Activated gamma-delta T cell (primary cell): ENCODE data around the gene SEL1L3.
"Not testable (repeated sequence)": the region's sequence is repeated elsewhere in the genome, so short reads cannot be mapped to it uniquely, and the experiment has no call there.

Source experiments
- DNase-seq: peaks from one replicate; lab custom pipeline; 2025; lab: John Stamatoyannopoulos, UW

Gene SEL1L3

DNA sequence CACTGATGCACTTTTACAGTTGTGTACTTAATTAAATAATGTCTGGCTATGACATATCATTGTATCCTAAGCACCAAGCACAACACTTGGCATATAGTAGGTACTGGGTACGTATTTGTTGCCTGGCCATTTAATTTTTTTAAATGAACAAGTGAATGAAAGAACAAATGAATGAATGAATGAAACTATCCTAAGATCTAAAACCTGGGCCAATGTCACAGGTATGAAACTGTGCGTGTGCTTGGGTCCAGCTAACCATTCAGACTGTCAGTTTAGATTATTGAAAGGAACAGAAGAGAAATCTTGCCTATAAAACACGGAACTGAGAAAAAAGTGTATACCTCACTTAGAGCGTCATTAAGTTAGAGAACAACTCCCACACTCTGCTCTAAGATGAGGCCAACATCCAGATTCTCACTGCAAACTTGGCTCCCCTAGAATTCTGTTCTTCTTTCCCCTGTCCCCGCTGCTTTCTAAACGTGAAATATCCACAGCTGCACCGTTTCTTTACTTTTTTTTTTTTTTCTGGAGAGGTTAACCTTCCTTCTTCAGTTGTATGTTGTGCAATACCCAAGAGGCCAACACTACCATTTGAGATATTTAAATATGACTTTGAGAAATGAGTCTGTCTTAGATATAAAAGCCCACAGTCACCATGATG lies 17.3 kb upstream of the SEL1L3 start:
- DNase-seq, result no peak

DNA sequence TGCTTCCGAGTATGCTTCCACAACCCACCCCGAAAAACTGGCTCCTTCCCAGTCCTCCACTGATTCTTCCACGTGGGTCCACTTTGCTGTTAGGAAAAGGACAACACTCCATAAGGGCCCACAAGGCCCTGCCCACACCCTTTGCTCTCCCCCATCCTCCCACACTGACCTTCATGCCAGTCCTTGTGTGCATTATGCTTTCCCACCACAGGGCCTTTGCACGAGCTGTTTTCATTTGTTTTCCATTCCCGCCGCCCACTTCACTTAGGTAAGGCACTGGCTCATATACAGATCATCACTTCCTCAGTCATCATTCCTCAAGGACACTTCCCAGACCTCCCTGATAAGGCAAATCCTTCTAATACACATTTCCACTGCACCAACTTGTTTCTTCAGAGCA lies 16.8 kb upstream of the SEL1L3 start:
- no peak for DNase-seq

DNA sequence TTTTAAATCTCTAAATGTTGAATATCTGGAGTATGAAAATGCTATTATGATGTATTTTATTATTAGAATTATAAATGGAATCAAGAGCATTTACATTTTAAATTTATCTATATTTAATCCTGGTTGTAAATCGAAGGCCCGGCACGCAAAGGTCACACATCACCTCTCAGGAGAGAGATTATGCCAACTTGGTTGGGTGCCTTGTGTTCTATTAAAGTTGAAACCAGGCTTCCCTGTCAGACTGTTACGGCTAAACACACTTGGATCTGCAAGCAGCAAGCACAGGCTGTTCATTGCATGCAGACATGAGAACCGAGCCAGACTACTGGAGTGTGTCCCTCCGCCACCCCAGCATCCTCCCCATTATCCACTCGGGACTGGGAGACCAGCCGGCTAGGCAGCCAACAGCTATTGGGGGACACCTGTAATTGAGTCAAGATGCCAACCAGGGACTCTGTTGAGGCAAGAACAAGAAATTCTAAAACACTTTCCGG lies 16.4 kb upstream of the SEL1L3 start:
- DNase-seq, result no peak

DNA sequence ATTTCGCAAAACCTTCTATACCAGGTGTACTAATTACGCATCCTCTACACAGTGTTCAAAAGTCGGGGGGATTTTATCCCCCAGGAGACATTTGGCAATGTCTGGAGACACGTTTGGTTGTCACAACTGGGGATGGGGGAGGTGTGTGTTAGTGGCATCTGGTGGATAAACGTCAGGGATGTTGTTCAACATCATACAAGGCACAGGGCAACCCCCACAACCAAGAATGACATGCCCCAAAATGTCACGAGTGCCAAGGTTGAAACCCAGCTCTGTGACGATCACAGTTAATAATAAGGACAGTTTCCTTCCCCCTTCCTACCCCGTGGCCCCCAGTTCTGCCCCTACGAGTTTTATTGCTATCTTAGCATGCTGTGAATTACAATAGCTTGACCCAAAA lies 15.9 kb upstream of the SEL1L3 start:
- no peak for DNase-seq

DNA sequence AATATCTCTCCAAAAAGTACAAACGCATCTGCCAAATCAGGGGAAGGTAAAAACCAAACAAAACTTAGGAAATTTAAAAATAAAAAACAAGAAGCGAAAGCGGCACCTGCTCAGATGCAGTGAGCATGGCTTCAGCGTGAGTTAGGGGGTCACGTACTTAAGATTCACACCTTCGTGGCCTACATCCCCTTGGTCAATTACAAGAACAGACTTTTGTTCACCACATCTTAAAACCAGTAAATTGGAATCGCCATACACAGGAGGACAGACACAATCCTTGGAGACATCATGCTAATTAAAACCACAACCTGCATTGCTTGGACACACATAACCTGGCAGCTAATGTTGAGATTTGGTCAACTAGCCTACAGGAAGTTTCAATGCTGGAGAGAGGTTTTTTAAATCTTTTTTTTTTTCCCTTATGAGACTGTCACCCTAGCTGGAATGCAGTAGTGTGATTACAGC lies 12.5 kb upstream of the SEL1L3 start:
- no peak for DNase-seq

DNA sequence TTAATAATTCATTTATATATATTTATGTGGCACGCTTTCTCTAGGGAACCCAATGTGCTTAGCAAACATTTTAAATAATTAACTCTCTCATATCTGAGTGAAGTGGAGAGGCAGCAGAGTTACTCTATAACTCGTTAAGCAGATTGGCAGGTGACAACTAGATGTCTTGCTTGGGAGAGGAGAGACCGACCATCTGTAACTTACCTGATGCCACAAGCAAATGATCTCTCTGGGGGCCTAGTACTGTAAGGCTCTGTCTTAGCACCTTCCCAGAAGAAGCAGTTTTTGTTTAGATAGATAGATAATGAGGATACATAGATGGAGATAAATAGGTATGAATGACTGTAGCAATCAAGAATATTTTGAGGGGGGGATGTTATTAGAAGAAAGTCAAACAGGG lies 11.9 kb upstream of the SEL1L3 start:
- DNase-seq, result no peak

DNA sequence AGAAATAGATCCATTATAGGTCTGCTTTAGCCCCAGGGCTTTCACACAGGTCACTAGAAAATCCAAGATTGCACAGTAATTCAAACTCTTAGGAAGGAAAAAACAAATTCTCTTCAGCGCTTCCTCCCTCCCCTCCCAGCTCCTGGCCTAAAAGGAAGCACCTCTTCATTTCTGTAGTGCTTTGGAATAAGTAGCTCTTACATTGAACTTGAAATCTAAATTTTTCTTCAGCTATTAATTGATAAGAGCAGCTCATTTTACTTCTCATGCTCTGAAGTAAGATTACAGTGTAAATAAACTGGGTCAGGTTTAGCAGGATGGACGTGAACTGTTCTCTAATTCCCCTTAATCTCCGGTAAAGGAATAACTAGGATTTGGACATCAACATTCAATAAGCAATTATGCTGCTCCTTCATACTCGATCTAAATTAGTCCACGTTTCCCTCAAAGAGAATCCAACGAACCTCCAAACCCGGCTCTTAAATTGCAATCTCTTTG lies 10.9 kb upstream of the SEL1L3 start:
- no peak for DNase-seq

DNA sequence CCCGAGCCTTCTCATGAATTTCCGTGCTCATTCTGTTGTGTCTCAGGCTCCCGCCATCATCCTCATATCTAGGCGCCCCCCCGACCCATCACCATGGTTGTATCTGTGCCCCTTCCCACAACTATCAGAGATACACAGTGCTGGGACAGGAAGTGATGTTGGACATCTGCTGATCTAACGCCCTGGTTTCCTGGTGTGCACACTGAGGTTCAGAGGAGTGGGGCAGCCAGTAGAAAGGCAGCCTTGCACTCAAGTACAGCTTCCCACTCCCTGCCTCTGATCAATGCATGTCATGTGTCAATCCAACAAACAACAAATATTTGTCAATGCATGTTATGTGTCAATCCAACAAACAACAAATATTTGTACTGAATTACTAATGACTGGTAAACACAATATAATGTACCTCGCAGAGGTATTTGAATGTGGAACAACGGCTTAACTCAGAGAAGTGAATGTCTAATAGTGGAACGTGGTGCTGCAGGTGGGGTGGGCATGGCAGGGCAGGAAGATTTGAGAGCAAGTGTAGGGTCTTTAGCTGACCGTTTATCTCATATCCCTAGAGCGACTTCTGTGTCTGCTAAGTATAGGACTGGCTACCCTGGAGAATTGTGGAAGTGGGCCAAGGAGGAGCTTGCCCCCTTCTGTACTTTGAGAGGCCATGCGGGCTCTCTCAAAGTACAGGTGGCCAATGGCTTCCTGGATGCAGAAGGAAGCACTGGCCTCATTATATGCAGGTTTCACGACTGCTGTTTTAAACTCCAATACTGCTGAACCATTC lies 10.3 kb upstream of the SEL1L3 start:
- DNase-seq, result no peak

DNA sequence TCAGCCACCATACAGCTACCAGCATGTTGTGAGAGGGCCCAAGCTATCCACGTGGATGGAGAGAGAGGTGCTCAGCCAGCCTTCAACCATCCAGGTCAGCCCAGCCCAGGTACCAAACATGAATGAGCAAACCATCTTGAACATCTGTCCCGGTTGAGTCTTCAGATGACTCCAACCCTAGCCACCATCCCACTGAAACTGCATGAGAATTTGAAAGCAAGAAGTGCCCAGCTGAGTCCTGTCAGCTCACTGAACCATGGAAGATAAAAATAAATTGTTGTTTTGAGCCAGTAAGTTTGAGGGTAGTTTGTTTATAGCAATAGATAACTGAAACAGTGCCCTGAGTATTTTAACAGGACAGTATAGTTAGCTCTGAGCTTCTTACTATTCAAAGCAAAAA lies 7.3 kb upstream of the SEL1L3 start:
- DNase-seq, result no peak

DNA sequence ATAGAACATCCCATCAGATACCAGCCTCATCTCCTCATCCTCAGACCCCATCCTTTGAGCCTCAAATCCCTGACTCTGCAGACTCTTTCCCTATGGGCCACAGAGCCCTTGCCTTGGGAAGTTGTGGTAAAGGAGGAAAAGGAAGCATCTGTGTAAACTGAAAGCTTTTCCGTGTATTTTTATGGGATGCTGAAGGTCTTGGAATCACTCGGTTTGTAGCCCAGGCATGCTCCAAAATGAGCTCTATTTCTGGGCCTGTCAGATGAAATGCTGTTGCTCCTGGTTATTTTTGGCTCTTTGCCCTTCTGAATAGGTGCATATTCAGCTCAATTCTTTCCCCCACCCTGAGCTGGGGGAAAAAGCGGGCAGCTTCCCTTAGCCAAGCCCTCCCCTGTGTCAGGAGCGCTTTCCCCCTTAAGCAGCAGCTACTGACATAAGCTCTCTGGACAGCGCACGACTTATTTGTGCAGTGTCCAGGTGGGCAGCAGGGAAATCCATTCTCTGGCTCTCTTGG lies 5.0 kb upstream of the SEL1L3 start:
- DNase-seq, result no peak

DNA sequence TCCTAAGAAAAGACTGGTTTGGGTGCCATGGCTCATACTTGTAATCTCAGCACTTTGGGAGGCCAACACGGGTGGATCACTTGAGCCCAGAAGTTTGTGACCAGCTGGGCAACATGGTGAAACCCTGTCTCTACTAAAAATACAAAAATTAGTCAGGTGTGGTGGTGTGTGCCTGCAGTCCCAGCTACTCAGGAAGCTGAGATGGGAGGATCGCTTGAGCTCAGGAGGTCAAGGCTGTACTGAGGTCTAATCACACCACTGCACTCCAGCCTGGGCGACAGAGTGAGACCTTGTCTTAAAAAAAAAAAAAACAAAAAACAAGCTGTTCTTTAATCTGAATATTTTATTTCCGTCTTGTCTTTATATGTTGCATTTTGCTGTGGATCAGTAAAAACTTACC lies 3.6 kb upstream of the SEL1L3 start:
- DNase-seq, result not testable (repeated sequence)

DNA sequence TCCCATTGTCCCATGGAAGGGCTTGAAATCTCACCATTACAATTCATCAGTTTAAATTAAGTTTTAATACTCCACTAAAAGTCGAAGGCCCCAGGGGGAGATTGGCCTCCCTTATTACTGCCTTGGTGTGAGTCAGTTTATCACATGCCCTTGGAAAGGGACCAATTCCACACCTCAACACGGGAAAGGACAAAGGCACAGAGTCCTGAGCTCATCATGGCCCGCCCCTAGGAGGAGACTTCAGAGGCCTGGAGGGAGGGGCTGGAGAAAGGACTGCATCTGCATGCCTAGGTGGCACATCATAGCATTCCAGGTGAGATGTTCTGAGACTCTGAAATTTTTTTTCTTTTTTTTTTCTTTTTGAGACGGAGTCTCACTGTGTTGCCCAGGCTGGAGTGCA lies 2.8 kb upstream of the SEL1L3 start:
- no peak for DNase-seq

DNA sequence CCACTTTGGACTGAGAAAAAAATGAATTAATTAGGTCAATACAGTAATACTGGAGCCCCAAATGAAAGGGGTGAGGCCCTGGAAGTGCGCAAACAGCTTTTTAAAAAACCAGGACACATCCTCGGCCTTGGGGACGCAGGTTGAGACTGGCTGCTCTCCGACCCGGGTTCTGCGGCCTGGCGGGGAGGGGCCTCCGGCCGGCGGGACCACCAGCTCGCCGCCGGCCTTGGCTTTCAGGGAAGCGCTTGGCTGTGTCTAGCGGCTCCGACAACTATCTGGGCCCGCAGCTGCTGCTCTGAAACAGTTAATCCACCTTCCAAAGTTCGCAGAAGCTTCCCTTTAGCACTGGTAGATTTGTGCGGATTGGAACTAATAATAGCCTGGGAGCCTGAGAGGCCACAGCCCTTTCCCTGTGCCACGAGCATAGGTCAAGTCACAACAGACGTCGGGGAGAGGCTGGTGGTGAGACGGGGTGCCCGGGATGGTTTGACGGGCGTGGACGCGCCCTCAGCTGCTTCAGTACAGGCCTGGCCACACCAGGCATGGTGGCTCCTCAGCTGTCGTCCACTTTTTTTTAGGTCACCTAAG lies 1.1 kb upstream of the SEL1L3 start:
- DNase-seq, result no peak

DNA sequence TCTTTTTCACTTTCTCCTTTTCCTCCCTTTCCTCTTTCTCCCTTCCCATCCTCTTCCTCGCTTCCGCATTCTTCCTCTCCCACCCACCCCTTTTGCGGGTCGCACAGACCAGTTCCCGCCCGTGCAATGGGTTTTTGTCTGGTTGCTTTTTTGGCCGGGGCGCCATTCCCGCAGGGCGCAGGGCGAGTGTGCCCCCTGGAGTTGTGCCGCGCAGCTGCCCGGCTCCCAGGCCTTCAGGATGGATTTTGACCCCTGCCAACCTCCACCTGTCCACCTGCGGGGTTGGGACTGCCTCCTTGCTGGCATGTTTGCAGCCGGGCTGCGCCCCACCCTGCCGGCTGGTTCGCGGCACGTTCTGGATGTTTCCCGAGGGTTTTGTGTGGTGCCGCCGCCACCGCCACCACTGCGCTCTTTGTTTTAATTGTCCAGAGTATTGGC lies 578 bp upstream of the SEL1L3 start:
- DNase-seq, result no peak

DNA sequence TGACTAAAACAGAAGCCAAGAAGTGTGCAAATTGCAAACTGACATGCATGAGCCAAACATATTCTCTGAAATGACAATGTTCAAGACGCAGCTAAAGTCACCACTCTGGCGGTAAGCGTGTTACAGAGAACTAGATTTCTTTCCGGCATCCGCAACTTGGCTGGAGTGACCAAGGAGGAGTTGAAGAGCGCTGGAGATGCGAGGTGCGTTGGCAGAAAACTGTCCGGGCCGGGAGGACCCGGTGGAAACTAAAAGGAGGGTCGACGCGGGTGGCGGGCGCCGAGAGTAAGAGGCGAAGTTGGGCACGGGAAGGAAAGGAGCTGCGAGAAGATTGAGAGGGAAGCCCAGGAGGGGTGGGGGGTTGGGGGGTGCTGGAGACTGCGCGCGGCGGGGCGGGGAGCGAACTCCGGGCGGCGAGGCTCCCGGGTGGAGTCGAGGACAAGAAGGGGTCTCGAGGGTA lies 807 bp downstream of the SEL1L3 start:
- no peak for DNase-seq

DNA sequence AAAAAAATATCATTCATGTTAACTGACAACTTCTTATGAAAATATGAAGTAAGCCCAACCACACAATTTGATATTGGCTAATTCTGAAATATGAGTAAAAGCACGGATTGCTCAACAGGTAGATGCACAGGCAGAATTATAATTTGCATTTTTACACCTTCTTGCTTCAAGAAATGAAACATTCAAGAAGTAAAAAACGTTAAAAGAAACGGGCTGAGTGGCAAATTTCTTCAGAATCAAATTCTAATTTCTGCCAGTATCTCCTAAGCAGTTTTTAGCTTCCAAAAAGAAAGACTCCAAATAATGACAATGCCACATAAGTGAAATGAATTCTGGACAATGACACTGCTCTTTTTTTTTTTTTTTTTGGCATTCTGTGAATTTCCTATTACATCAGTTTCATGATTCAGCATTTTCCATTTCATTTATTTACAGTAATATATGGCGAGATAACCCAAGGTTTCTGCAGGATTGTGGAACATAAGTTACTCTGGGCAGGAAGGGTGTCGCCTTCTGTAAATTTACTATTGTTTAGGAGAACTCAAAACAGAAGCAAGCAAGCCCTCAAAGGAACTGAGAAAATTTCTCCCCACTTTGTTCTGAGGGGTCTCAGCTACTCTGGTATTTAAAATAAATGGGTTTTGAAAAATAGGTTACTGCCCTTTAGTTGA lies 1.4 kb downstream of the SEL1L3 start:
- no peak for DNase-seq

DNA sequence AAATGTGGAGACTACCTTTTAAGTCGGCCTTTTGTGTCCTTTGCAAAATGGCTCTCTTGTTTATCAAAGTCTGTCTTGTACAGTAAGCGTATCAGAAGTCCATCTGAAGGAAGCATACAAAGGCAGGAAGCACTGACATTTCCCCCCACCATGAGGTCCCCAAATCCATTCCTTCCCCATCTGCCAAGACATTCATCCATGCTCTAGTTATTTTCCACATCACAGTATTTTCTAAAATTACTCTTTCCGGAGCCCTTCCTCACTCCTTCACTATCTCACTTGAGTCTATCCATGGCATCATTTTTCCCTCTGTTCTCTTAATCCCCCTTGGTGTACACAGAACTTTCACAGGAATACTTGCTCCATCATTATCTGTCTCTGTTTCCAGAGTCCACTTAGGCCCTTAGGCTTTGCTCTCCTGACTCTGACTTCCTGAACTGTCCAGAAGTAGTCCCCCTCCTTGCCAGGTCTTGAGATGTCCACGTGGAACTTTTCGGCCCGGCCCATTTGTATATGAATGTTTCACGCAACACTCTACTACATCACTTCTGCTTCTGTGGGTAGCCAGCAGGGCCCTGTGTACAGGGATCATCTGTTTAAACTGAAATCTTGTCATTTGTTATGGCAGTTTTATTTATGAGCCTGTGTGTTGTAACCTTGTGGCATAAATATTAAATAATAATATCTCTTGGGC lies 2.1 kb downstream of the SEL1L3 start:
- no peak for DNase-seq

DNA sequence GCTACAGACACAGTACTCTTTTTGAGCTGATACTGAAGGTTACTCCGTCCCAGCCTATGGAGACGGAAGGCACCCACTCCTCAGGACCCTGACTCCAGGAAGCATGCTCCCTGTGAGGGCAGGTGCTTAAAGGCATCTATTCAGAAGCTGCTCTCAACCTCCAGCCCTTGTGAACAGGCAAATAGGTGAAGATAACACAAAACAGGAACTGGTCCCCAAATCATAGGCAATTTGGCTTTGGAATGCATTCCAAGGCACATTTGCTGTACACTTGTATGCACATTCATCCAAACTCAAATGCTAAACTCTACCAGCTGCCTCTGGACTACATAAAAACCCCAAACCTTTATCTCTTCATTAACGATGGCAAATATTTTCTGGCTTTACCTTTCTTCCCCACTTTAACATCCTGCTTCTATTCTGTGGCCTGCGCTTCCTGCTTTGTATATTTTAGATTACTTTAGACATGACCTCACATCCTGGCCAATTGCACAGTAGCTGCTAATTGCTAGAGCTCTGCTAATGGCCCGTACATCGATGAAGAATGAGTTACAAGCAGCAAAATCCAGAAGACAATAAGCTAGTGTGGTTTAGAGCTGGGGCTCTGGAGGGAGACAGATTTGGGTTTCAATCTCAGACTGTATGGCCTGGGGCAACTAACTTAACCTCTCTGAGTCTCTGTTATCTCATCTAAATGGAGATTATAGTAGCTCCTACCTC lies 3.2 kb downstream of the SEL1L3 start:
- DNase-seq, result no peak

DNA sequence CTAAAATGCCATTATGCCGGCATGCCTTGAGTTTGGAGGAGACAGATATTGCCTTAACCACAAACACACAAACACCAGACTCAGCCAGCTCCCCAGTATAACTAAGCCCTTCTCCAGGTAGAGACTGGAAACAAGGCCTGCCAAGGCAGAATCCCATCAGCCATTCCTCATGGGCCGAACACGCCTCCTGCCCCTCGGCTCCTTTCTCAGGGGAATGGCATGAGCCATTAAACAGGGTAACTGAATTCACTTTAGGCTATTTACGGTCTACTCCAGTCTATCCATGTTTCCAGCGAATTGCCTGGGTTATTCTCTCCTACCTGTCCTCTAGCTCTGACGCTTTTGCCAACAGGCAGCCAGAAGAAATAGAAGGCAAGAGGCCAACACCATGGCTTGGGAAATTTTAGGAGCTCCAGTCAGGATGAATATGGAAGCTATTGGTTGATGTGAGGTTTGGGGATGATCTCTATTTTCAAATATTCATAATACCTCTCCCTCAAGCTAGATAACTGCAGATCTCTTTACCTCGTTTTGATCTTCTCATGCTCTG lies 4.9 kb downstream of the SEL1L3 start:
- no peak for DNase-seq

DNA sequence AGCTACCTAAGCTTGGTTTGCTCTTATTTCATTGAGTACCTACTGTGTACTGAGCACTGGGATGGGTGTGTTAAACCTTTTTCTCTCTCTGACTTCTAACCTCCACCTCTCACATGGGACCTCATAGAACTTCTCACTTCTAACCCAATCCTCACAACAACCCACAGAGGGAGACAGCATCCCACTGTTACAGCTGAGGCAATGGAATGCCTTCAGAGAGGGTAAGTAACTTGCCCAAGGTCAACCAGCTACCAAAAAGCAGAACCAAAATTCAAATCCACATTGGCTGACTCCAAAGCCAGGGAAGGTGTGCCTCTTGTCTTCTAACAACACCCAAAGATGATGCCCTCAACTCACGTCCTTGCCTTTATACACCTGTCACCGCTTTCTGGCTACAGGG lies 5.4 kb downstream of the SEL1L3 start:
- DNase-seq, result no peak
